GM04504 (cell line): ENCODE data around the gene CASZ1.
A peak's percentile ranks its signal among the peaks of the same experiment; 100 is the strongest.

Experiments
- DNase-seq: peaks from one replicate; pipeline ENCODE4 v3.0.0-alpha.2; 2012; ENCODE audit warnings: low read depth

CASZ1 gene

DNA sequence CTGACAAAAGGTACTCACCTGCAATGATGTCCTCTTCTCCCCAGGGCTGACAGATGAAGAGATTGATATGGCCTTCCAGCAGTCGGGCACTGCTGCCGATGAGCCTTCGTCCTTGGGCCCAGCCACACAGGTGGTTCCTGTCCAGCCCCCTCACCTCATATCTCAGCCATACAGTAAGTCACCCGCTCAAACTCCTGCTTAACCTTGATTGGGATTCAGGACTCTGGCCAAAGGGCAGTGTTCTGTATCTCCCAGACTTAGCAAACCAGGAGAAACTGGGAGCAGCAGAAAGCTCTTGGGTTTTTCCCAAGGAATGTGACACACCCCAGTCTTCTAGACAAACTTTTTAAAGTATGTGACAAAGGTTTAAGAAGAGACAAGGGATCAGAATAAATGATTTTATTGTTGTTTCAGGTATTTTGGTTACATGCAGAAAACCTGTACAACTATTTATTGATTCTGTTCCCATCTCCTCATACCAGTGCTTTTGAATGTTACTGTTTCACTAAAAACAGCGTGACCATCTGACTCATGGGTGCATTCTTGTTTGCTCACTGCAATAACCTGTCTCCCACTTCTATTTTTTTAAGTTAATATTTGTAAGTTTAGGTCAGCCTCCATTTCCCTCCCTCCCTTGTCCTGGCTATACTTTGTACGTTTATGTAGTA is 197.1 kb downstream of the CASZ1 start:
- DNase-seq = peak; percentile 38

- no peak for DNase-seq
These were observed 198.1 kb downstream of the CASZ1 start for GRCh38 chr1:10598389-10598702.

DNA sequence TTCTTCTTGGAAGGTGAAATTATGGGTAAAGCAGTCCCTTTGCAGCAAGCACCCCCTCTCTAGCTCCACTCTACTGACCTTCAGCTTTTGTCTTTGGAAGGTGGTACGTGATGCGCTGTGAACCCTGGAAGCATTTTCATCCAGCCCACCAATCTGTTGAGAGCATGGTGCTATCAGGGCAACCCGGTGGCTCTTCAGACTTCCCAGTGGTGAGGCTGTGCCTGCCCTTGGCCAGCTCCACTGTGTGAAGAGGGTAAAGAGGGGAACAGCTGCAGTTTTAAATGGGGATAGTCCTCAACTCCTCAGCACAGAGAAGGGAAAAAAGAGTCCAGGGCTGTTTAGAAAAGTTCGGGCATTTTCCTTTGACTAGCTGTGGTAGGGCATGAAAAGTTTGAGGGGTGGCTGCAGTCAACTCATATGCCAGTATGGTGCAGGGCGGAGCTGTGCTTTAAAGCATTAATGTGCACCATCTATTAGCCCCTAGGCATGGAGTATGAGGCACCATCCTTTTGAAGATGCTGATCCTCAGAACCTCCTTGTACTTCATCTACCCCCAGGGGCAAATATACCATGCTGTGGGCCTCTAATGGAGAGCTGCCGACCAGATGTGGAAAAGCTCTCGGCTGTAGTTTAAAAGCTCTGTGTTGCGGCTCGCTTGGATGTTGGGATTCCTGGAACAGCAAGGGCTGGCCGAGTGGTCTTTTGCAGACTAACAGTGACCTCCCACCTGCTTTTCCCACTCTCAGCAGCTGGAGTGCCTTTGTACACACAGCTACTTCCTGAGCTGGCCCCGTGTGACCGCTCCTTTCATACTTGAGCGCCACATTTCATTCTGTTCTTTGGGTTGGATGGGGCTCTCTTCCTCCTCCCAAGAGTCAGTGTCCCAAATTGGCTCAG is 198.7 kb downstream of the CASZ1 start:
- DNase-seq = no peak

- DNase-seq = no peak
These were observed 199.7 kb downstream of the CASZ1 start for GRCh38 chr1:10596780-10597179.

- DNase-seq = no peak
These were observed 201.7 kb downstream of the CASZ1 start for GRCh38 chr1:10594595-10595223.

DNA sequence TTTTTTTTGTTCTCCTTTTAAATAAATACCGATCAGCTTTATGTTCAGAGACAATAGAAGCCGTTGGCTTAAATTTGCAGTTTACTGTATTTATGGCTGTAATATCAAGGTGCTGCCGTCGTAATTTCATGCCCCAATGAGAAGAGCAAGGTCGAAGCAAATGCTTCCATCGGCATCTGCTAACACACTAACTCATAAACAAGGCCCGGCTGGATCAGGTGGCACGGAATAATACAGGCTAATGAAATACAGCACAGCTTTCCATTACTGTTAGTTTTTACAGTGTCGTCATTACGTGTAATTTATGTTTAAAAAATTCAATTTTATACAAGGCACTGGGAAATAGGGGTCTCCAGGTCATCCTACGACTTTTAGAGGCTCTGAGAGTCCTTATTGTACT is 202.7 kb downstream of the CASZ1 start:
- no peak for DNase-seq

DNA sequence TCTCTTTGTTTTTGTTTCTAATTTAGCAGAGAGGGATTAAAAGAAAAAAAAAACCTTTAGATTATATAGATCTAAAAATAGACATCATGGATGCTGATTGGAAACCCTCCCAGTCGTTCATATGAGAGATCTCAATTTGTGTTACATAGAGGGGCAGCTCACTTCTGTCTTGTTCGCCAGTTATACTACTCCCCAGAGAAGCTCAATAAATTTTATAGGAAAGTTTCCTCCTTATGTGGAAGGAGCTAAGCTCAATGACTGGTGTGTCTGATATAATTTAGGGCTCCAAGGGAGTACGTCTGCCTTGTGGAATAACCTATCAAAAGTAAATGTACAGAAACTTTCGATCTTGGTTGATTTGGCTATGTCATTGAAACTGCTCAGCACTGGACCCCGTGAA is 204.1 kb downstream of the CASZ1 start:
- no peak for DNase-seq

DNA sequence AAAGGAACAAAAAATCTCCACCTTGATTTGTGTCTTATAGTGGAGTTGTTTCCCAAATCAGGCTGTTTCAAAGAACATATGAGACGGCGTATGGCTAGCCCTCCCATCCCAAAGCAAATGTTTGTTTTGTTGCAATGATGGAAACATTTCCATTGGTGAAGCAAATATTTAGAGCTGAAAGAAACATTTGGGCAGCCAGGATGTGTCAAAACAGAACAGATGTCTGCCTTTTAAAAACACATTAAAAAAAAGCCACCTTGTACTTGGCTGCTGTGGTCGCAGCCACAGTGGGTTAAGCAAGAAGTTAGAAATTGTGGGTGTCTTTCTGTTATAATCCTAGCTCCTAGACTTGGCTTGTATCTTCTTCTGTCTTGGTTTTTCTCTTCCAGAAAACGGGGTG is 205.4 kb downstream of the CASZ1 start:
- no peak for DNase-seq

DNA sequence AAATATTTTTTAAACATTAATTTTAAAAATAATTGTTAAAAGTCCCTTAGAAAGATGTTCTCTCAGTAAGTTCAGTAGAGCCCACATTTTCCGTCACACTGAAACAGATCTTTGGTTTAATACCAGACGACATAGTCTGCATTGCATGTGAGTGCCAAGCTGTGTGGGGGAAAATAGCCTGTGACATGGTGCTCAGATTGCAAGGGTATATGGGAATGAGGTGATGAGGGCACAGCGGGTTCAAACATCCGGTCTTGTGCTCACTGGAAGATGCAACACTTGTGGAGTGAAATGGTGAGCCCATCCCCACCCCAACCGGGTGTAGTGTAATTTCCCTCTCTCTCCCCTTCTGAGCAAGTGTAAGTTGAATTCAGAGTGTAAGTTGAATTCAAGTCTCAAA is 207.4 kb downstream of the CASZ1 start:
- DNase-seq = no peak

DNA sequence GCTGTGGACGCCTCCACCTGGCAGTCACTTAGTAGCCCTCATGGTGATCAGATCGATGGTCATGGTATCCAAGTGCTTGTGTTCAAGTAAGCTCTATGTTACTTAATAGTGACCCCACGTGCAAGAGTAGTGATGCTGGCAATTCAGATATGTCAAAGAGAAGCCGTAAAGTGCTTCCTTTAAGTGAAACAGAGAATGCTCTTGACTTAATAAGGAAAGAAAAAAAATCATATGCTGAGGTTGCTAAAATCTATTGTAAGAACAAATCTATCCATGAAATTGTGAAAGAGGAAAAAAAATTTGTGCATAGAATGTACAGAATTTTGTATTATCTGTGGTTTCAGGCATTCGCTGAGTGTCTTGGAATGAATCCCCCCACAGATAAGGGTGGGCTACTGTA is 207.8 kb downstream of the CASZ1 start:
- DNase-seq = no peak
